GM12878 (cell line): ENCODE data around the gene MPPED1.

Experiments used
- BHLHE40 ChIP-seq, 2 experiments: fragments of 450-650 bp in 1 of 2; IDR thresholded peaks; 2 replicates each; pipeline ENCODE4 v1.6.1; 2011 to 2017; ENCODE audit warnings: low read depth in 2 of 2, borderline replicate concordance in 1 of 2, improper control_type of control experiment in 1 of 2, low read length in 1 of 2, mild to moderate bottlenecking in 1 of 2
- EP300 ChIP-seq, 2 experiments: fragments of 150-350 bp in 1 of 2; IDR thresholded peaks; 2 replicates each; pipeline ENCODE4 v1.6.1; 2011 to 2012; ENCODE audit warnings: low read depth in 2 of 2, low read length in 2 of 2, borderline replicate concordance in 1 of 2, improper control_type of control experiment in 1 of 2, inconsistent platforms in 1 of 2; ENCODE audit not compliant: control insufficient read depth in 1 of 2
- MEF2A ChIP-seq: IDR thresholded peaks from 2 replicates; pipeline ENCODE4 v1.6.1; 2011; ENCODE audit warnings: low read depth, mild to moderate bottlenecking, low read length, moderate library complexity; ENCODE audit not compliant: insufficient read depth
- MYC ChIP-seq: IDR thresholded peaks from 2 replicates; pipeline ENCODE4 v1.6.1; 2011; ENCODE audit warnings: mild to moderate bottlenecking, low read length, moderate library complexity, inconsistent platforms; ENCODE audit not compliant: insufficient read depth, insufficient replicate concordance, insufficient read length, severe bottlenecking
- POLR2A ChIP-seq: IDR thresholded peaks from 2 replicates; pipeline ENCODE4 v1.6.1; 2011; ENCODE audit warnings: low read depth, mild to moderate bottlenecking, low read length
- RCOR1 ChIP-seq: conservative IDR thresholded peaks from 2 replicates; pipeline ENCODE4 v1.6.1; 2012; ENCODE audit warnings: low read depth, low read length, improper control_type of control experiment
- RELA ChIP-seq: fragments of 450-650 bp; IDR thresholded peaks from 2 replicates; pipeline ENCODE4 v1.8.0; 2014; ENCODE audit warnings: borderline replicate concordance; ENCODE audit not compliant: partially characterized antibody
- RFX5 ChIP-seq: IDR thresholded peaks from 2 replicates; pipeline ENCODE4 v1.6.1; 2011; ENCODE audit warnings: low read depth, low read length, improper control_type of control experiment
- SREBF2 ChIP-seq: IDR thresholded peaks from 2 replicates; pipeline ENCODE4 v1.6.1; 2012; ENCODE audit warnings: mild to moderate bottlenecking, low read length
- ZBTB33 ChIP-seq: fragments of 450-650 bp; IDR thresholded peaks from 2 replicates; pipeline ENCODE4 v1.6.1; 2017; ENCODE audit warnings: mild to moderate bottlenecking
- ZNF384 ChIP-seq: IDR thresholded peaks from 2 replicates; pipeline ENCODE4 v1.6.1; 2012; ENCODE audit warnings: low read depth, mild to moderate bottlenecking, low read length, improper control_type of control experiment, borderline replicate concordance
- TF ChIP-seq, protein P1 (sequence below): IDR thresholded peaks from 2 replicates; pipeline ENCODE4 v1.6.1; 2012; ENCODE audit warnings: low read depth, low read length, improper control_type of control experiment
- TF ChIP-seq, protein P2 (sequence below), 3 experiments: IDR thresholded peaks in 2 of 3; conservative IDR thresholded peaks in 1 of 3; 2 replicates each; pipeline ENCODE4 v1.5.1; 2011; ENCODE audit warnings: low read depth in 3 of 3, low read length in 3 of 3, mild to moderate bottlenecking in 3 of 3, control low read depth in 2 of 3, moderate library complexity in 2 of 3, inconsistent platforms in 1 of 3, mixed read lengths in 1 of 3; ENCODE audit not compliant: control insufficient read depth in 2 of 3, insufficient read depth in 1 of 3; ENCODE audit errors: extremely low read depth in 1 of 3

GRCh38 chr22:43467216-43467940 is 55.6 kb downstream of the MPPED1 start:
- no peak for TF ChIP-seq MEF2A
- no peak for TF ChIP-seq EP300 (IDR thresholded peaks at IDR 0.05; ENCODE audit: borderline replicate concordance in 1 of 2, control insufficient read depth in 1 of 2, low read depth in 2 of 2, low read length in 2 of 2)
- TF ChIP-seq, protein P1, sequence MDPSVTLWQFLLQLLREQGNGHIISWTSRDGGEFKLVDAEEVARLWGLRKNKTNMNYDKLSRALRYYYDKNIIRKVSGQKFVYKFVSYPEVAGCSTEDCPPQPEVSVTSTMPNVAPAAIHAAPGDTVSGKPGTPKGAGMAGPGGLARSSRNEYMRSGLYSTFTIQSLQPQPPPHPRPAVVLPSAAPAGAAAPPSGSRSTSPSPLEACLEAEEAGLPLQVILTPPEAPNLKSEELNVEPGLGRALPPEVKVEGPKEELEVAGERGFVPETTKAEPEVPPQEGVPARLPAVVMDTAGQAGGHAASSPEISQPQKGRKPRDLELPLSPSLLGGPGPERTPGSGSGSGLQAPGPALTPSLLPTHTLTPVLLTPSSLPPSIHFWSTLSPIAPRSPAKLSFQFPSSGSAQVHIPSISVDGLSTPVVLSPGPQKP: no peak
- no peak for TF ChIP-seq MYC
- TF ChIP-seq RELA: no peak
- TF ChIP-seq BHLHE40 (IDR thresholded peaks at IDR 0.05; ENCODE audit: borderline replicate concordance in 1 of 2, low read depth in 2 of 2, low read length in 1 of 2): no peak
- TF ChIP-seq, protein P2, sequence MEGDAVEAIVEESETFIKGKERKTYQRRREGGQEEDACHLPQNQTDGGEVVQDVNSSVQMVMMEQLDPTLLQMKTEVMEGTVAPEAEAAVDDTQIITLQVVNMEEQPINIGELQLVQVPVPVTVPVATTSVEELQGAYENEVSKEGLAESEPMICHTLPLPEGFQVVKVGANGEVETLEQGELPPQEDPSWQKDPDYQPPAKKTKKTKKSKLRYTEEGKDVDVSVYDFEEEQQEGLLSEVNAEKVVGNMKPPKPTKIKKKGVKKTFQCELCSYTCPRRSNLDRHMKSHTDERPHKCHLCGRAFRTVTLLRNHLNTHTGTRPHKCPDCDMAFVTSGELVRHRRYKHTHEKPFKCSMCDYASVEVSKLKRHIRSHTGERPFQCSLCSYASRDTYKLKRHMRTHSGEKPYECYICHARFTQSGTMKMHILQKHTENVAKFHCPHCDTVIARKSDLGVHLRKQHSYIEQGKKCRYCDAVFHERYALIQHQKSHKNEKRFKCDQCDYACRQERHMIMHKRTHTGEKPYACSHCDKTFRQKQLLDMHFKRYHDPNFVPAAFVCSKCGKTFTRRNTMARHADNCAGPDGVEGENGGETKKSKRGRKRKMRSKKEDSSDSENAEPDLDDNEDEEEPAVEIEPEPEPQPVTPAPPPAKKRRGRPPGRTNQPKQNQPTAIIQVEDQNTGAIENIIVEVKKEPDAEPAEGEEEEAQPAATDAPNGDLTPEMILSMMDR (IDR thresholded peaks at IDR 0.05 in 2 of 3, conservative IDR thresholded peaks at IDR 0.05 in 1 of 3; ENCODE audit: control insufficient read depth in 2 of 3, extremely low read depth in 1 of 3, insufficient read depth in 1 of 3, low read depth in 3 of 3, low read length in 3 of 3): no peak
- no peak for TF ChIP-seq POLR2A
- TF ChIP-seq RFX5: no peak
- no peak for TF ChIP-seq SREBF2
- no peak for TF ChIP-seq ZNF384
- TF ChIP-seq RCOR1: no peak
- TF ChIP-seq ZBTB33: no peak
